ENCODE measurements around the gene PUS7. TPM values are rescaled to one million over a fixed set of nuclear protein-coding genes. Genes with fewer than 3 reads are reported as not detected.

The PUS7 gene
- total and polyA plus RNA-seq, 2 donors (not counting 3 experiments of a cell fraction or from before 2014, with no cell fraction given) = 15.8 to 33.9 TPM

DNA sequence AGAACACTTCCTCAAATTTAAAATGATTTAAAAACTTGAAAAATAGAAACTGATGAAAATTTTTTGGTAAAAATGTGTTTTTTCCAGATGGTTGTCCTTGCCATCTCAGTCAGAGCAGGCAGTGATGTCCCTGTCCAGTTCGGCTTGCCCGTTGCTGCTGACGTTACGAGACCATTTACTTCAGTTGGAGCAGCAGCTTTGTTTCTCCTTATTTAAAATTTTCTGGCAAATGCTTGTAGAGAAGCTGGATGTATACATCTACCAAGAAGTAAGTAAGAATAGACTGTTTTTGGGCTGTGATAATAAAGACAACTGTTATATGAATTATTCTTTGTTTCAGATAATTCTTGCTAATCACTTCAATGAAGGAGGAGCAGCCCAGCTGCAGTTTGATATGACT is 43.1 kb upstream of the PUS7 start:
- Histone ChIP-seq H3K79me2 (ENCODE audit: control insufficient read depth, insufficient read depth, low read length) (no peaks in the 10 kb centered on the region), H3K9ac (replicated peaks; ENCODE audit: extremely low read depth, insufficient read depth, low read length) (no peak overlapping the region), H3K9me3 (replicated peaks; ENCODE audit: control insufficient read depth, insufficient read depth, low read length) (no peaks in the 10 kb centered on the region), H3K27me3 (ENCODE audit: control insufficient read depth in 2 of 2, insufficient read depth in 2 of 2, low read length in 2 of 2) (no peaks in the 10 kb centered on the region), H3K4me2 (ENCODE audit: insufficient read depth, low read length) (no peak overlapping the region), H3K27ac (ENCODE audit: insufficient read depth, low read depth, low read length) (no peak overlapping the region), H3K9me1 (replicated peaks; ENCODE audit: control insufficient read depth, extremely low read depth, insufficient read depth, low read length) (no peaks in the 10 kb centered on the region), H3K36me3 (ENCODE audit: control insufficient read depth in 2 of 2, extremely low read depth in 1 of 2, insufficient read depth in 2 of 2, low read length in 2 of 2) (peaks cover 4 to 18% of the 10 kb centered on the region in 2 experiments), H4K20me1 (replicated peaks; ENCODE audit: control insufficient read depth, extremely low read depth, insufficient read depth, low read length) (no peaks in the 10 kb centered on the region), H3K4me1 (ENCODE audit: control insufficient read depth, extremely low read depth, insufficient read depth, low read length) (no peaks in the 10 kb centered on the region), H2AFZ (ENCODE audit: low read depth, low read length) (no peak overlapping the region), H3K4me3 (replicated peaks in 1 of 3; ENCODE audit: insufficient read depth in 1 of 3, low read depth in 1 of 3, low read length in 3 of 3) (no peak overlapping the region)
- CTCF ChIA-PET = interaction anchor here (1.3 kb wide), 1 partner anchor 30 kb away, joined by 5 read pairs; no protein-coding TSS in a partner anchor
- TF ChIP-seq MYC (IDR thresholded peaks at IDR 0.05; ENCODE audit: low read depth, low read length) (no peak), POLR2AphosphoS5 (IDR thresholded peaks at IDR 0.05; ENCODE audit: insufficient read depth, low read depth, low read length) (no peak), JUN (IDR thresholded peaks at IDR 0.05; ENCODE audit: borderline replicate concordance, insufficient read depth, insufficient read length, low read depth) (no peak), POLR2A (IDR thresholded peaks at IDR 0.05; ENCODE audit: low read depth, low read length) (no peak), GATA2 (IDR thresholded peaks at IDR 0.05; ENCODE audit: insufficient read depth, insufficient read length, low read depth, low read length) (no peak), EZH2 (IDR thresholded peaks at IDR 0.05; ENCODE audit: borderline replicate concordance, low read depth, low read length, severe bottlenecking) (no peak), FOS (IDR thresholded peaks at IDR 0.05; ENCODE audit: borderline replicate concordance, insufficient read depth, low read length) (no peak)
- TF ChIP-seq, protein P1, sequence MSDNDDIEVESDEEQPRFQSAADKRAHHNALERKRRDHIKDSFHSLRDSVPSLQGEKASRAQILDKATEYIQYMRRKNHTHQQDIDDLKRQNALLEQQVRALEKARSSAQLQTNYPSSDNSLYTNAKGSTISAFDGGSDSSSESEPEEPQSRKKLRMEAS (IDR thresholded peaks at IDR 0.05; ENCODE audit: insufficient read depth, insufficient read length) = no peak
- TF ChIP-seq, protein P2, sequence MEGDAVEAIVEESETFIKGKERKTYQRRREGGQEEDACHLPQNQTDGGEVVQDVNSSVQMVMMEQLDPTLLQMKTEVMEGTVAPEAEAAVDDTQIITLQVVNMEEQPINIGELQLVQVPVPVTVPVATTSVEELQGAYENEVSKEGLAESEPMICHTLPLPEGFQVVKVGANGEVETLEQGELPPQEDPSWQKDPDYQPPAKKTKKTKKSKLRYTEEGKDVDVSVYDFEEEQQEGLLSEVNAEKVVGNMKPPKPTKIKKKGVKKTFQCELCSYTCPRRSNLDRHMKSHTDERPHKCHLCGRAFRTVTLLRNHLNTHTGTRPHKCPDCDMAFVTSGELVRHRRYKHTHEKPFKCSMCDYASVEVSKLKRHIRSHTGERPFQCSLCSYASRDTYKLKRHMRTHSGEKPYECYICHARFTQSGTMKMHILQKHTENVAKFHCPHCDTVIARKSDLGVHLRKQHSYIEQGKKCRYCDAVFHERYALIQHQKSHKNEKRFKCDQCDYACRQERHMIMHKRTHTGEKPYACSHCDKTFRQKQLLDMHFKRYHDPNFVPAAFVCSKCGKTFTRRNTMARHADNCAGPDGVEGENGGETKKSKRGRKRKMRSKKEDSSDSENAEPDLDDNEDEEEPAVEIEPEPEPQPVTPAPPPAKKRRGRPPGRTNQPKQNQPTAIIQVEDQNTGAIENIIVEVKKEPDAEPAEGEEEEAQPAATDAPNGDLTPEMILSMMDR (IDR thresholded peaks at IDR 0.05; ENCODE audit: extremely low read depth in 1 of 2, insufficient read depth in 1 of 2, low read depth in 1 of 2, low read length in 2 of 2) = no peak
- POLR2A ChIA-PET = no interaction called here
- DNase-seq (ENCODE audit: low read depth, low spot score) (no peak), FAIRE-seq (no peak)
- dilution Hi-C loops (cut with MboI; ENCODE audit: extremely low pct_ligation_motif_present, low sequenced_read_pairs) = no loop called here
- intact Hi-C loops (cut with micrococcal nuclease) = no loop called here
- no TSS peak for BruUV-seq (replicated peaks)

Data from endothelial cell of umbilical vein (primary cell).